ENCODE data around the gene PDIA5.
A peak's percentile ranks its signal among the peaks of the same experiment; 100 is the strongest.

Gene PDIA5

DNA sequence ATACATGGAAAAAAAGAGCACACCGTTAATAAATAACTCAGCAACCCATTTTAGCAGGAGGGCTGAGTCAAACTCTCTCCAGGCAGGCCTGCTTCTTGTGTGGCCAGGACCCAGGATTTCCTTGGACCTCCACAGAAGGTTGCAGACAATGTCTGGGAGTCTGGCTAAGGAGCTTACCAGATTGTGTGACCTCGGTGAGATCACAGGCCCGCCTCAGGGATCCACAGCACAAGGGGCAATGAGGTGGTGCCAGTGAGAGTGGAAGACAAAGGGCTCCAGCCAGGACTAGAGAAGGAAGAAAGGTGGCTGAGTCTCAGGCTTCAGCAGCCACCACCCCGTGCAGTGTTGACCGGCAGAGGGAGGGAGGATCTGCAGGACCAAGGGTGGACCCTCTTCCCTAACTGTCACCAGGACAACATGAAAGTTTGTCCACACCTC is 102.7 kb downstream of the PDIA5 start:
- DNase-seq (ENCODE audit: low spot score), result no peak

DNA sequence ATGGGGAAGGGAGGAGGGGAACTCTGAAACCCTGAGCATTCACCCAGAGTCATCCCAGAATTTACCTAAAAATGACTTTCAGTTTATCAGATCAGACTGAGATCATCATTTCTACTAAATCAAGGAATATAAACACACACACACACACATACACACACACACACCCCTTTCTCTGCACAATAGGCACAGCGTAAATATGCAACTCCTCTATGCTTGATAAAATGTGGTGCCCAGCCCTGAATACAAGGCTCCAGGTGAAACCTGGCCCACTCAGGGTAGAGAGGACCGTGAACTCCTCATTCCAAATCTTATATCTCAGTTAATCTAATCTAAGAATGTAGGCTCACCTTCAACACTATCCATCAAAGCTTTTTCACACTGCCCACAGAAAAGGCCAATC is 103.1 kb downstream of the PDIA5 start:
- DNase-seq (ENCODE audit: low spot score), result no peak

- DNase-seq (ENCODE audit: low spot score), result no peak
Measured at GRCh38 chr3:123180791-123181190, 114.0 kb downstream of the PDIA5 start.

DNA sequence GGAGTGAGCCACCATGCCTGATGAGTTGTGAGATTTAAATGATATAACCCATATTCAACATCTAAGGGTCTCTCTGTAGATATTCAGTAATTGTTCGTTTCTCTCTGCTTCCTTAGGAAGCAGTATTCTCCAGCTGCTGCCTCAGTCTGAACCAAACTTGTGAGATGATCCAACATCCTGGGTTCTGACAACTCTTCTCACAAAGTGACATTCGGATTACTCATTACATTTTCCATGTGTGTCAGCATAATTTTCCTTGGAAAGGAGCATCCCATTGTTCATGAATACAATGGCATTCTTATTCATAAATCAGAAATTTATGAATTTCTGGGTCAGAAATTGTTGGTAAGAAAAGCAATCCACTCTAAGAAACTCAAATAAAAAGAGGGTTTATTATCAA is 119.9 kb downstream of the PDIA5 start:
- no peak for DNase-seq (ENCODE audit: low spot score)

DNA sequence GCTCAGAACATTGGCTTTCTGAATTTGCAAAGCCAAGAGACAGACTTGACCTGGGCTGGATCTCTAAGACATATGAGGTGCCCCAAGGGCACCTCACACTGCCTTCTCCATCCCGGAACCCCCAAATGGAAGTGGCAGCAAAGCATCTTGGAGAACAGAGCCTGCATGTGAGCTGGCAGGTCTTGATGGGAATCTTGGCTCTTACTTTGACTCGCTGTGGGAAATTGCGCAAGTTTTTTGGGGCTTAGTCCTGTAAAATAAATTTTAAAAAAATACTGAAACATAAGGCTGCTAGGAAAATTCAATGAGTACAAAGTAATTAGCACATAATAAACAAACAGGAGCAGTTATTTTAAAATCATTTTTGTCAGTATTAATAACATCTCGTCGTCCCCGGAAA is 121.2 kb downstream of the PDIA5 start:
- DNase-seq (ENCODE audit: low spot score), result no peak

DNA sequence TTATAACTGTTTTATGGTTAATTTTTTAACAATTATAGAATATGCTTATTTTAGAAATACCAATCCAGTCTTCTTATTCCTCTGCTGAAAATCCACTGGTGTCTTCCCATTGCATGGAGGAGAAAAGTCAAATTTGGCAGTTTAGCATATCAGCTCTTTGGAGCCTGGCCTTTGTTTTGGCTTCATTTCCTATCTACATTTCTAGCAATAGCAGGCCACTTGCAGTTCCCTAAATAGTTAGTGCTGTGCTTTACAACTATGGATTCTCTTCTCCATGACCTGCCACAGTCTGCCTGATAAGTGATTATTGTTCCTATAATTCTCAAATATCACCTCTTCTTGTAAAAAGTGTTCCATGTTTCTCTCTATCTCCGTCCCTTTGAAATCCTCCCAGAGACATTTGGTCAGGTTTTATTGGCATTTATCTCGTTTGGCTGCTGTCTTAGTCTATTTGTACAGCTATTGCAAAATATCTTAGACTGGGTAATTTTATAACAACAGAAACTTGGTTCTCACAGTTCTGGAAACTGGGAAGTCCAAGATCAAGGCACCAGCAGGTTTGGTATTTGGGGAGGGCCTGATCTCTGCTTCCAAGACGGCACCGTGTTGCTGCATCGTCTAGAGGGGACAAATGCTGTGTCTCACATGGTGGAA is 126.8 kb downstream of the PDIA5 start:
- no peak for DNase-seq (ENCODE audit: low spot score)

GRCh38 chr3:123194552-123194951 is 127.7 kb downstream of the PDIA5 start:
- DNase-seq (ENCODE audit: low spot score), result peak; percentile 26

DNA sequence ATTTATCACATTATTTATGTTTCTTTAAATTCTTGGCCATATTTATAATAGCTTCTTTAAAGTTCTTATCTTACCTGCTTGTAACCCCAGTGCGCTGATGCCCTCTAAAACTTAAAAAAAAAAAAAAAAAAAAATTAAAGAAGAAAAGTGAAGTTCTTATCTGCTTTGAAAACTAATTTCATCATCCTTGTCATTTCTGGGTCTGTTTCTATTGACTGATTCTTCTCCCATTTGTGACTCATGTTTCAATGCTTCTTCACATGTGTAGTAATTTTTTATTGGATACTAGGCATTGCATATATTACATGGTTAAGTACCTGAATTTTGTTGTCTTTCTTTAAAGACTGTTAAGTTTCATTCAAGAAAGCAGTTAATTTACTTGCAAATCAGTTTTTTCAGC is 131.5 kb downstream of the PDIA5 start:
- no peak for DNase-seq (ENCODE audit: low spot score)

DNA sequence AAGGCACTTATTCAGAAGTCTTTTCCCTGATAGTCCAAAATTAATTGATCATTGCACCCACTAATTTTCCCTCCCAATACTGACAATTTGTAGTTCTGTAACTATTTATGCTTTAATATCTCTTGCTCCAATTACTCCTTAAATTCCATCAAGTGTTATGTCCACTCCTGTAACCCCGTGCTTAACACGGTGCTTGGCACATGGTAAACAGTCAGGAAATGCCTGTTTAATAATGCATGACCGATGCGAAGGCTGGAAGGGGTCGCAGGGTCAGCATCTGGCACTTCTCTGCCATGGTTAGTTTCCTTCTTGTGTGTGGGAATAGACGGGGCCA is 134.4 kb downstream of the PDIA5 start:
- DNase-seq (ENCODE audit: low spot score), result no peak

DNA sequence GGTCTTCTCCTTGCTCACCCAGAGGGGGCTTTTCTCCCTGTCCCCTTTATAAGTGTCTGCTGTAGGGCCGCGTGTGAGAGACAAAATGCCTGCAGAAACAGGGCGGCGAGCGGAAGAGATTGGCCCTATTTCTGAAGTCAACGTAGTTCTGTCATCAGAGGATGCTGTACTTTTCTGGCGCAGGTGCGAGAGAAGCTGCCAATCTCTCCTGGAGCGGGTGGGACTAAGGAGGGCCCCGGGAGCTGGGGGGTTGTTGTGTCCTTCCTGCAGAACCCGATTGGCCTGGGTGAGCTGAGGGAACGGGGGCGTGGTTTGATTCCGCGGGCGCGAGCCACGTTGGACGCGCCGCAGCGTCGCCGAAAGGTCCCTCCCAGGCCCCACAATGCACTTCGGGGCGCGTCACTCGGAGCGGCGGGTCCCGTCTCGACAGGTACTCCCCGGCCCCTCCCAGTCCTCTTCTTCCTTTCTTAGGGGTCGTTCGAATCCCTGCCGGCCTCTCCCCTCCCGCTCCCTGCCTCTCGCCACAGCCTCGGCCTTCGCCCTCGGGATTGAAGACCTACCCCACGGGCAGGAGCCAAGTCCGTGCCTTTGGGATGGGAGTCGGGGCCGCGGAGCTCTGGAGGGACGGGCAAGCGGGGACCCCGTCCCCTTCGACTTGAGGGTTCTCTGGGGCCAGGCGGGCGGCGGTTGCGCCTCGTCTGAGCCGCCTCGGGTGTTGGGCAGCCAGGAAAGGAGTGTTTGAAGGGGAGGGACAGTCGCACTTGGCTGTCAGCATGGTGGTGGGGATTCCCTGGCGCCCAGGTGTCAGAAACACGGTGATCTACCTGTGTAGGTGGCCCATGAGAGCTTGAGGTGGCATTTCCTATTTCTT is 135.0 kb downstream of the PDIA5 start, which contains the start of gene SEC22A:
TSS of gene SEC22A (plus strand) at position 387 of the 871 bp plus-strand sequence. CDS start 7,275 bp downstream, outside the sequence.
- peak; percentile 97 for DNase-seq (ENCODE audit: low spot score)

DNA sequence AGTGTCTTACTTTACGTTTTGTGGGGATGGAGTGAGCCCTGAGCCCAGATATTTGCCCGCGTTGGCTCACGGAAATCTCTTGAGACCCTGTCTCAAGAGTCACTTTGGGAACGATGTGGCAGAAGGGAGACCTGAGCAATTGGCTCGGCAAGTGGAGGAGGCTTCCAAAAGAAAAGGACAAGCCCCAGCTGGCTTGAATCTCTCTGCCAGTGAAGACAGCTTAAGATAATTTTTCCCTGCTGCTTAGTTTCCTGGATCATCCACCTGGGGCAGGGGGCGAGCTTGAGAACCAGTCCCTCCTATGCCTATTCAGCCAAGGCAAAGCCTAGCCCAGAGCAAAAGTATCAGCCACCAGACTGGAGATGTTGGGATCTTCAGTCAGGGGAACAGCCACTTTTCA is 135.6 kb downstream of the PDIA5 start:
- DNase-seq (ENCODE audit: low spot score), result peak; percentile 3

All from AG08395 (cell line).